Thyroid gland (tissue), 4 donors: ENCODE measurements around the gene SRSF1.

Experiments
- CTCF ChIP-seq, 6 experiments: fragments of 200-600 bp in 3 of 6; fragments of 450-650 bp in 3 of 6; sonication (generic) in 3 of 6; IDR thresholded peaks; one replicate each; pipeline ENCODE4 v1.5.1; 2016 to 2019; ENCODE audit warnings: antibody characterized with exemption in 6 of 6, mild to moderate bottlenecking in 2 of 6, inconsistent platforms in 1 of 6, moderate library complexity in 1 of 6
- POLR2A ChIP-seq, 2 donors: fragments of 450-650 bp; IDR thresholded peaks; one replicate each; pipeline ENCODE4 v1.6.1; 2017; ENCODE audit warnings: antibody characterized with exemption in 2 of 2, mild to moderate bottlenecking in 2 of 2, moderate library complexity in 1 of 2

GRCh38 chr17:57956291-57957119, 50.5 kb downstream of the SRSF1 start:
- TF ChIP-seq CTCF (IDR thresholded peaks at IDR 0.05) (no peak), POLR2A (IDR thresholded peaks at IDR 0.05) (no peak)
